B cell (primary cell): ENCODE measurements around the gene PTMS. TPM values are rescaled to one million over a fixed set of nuclear protein-coding genes. Genes with fewer than 3 reads are reported as not detected.

ENCODE experiments used
- ATAC-seq: fragments of 200-7000 bp; cut with Tn5 transposase; one replicate; pipeline ENCODE4 v1.10.0; 2021; ENCODE audit warnings: low read depth, mild to moderate bottlenecking, moderate number of reproducible peaks, moderate library complexity
- CTCF ChIA-PET: fragments of 350-600 bp; sonication (Branson Sonifier 250); formaldehyde crosslinking; loops from one replicate; lab custom pipeline; 2021; ENCODE audit warnings: antibody characterized with exemption, inconsistent platforms; lab: Charles Lee
- POLR2A ChIA-PET: fragments of 350-600 bp; sonication (Branson Sonifier 250); formaldehyde crosslinking; loops from one replicate; lab custom pipeline; 2021; ENCODE audit warnings: antibody characterized with exemption; lab: Charles Lee
- DNase-seq: peaks from one replicate; pipeline ENCODE4 v3.0.0; 2013
- H2AFZ ChIP-seq: 2 replicates; pipeline ENCODE4 v1.6.1; 2012; ENCODE audit warnings: mild to moderate bottlenecking, low read depth, low read length; ENCODE audit not compliant: insufficient read depth, poor library complexity, severe bottlenecking
- H3K27ac ChIP-seq, 2 donors: 1 replicate in 1 of 2; 2 replicates in 1 of 2; pipeline ENCODE4 v1.5.1; 2012 to 2013; ENCODE audit warnings: low read length in 2 of 2, mild to moderate bottlenecking in 2 of 2, moderate library complexity in 1 of 2
- H3K27me3 ChIP-seq, 4 experiments: fragments of 200-600 bp in 1 of 4; sonication (generic) in 1 of 4; replicated peaks in 1 of 4; 1 replicate in 2 of 4; 2 replicates in 2 of 4; pipeline versions ENCODE4 v1.6.1 to v1.7.0; 2013 to 2016; ENCODE audit warnings: low read length in 3 of 4, mild to moderate bottlenecking in 2 of 4, mixed read lengths in 1 of 4, moderate library complexity in 1 of 4; ENCODE audit not compliant: insufficient read depth in 4 of 4, control insufficient read depth in 3 of 4; ENCODE audit errors: control extremely low read depth in 1 of 4
- H3K36me3 ChIP-seq, 2 experiments: replicated peaks in 1 of 2; 1 replicate in 1 of 2; 2 replicates in 1 of 2; pipeline versions ENCODE4 v1.6.1 to v1.7.1; 2013; ENCODE audit warnings: low read length in 1 of 2; ENCODE audit not compliant: insufficient read depth in 2 of 2, control insufficient read depth in 1 of 2; ENCODE audit errors: control extremely low read depth in 1 of 2, extremely low read depth in 1 of 2
- H3K4me1 ChIP-seq, 2 donors: fragments of 200-600 bp in 1 of 2; sonication (generic) in 1 of 2; 1 replicate in 1 of 2; 2 replicates in 1 of 2; pipeline versions ENCODE4 v1.5.1 to v1.6.1; 2013 to 2017; ENCODE audit warnings: low read length in 2 of 2; ENCODE audit not compliant: control insufficient read depth in 2 of 2, insufficient read depth in 2 of 2
- H3K4me2 ChIP-seq: replicated peaks from 2 replicates; pipeline ENCODE3; 2012; ENCODE audit warnings: mild to moderate bottlenecking, low read depth, low read length; ENCODE audit not compliant: poor library complexity, severe bottlenecking
- H3K4me3 ChIP-seq, 5 experiments: fragments of 200-600 bp in 1 of 5; sonication (generic) in 1 of 5; 1 replicate in 3 of 5; 2 replicates in 2 of 5; pipeline versions ENCODE4 v1.5.1 to v1.7.0; 2011 to 2016; ENCODE audit warnings: low read length in 4 of 5, mild to moderate bottlenecking in 4 of 5, low read depth in 2 of 5, control low read depth in 1 of 5, moderate library complexity in 1 of 5; ENCODE audit not compliant: insufficient read depth in 1 of 5; ENCODE audit errors: control extremely low read depth in 1 of 5, extremely low read depth in 1 of 5
- H3K79me2 ChIP-seq: fragments of 200-600 bp; sonication (generic); one replicate; pipeline ENCODE4 v1.6.0; 2016; ENCODE audit warnings: low read length; ENCODE audit not compliant: control insufficient read depth, insufficient read depth
- H3K9ac ChIP-seq: fragments of 200-600 bp; sonication (generic); 2 replicates; pipeline ENCODE4 v1.6.1; 2017; ENCODE audit warnings: mild to moderate bottlenecking, low read length, moderate library complexity
- H3K9me3 ChIP-seq, 3 donors: one replicate each; pipeline versions ENCODE4 v1.6.1 to v1.7.1; 2013; ENCODE audit warnings: low read length in 2 of 3; ENCODE audit not compliant: control insufficient read depth in 2 of 3, insufficient read depth in 1 of 3; ENCODE audit errors: control extremely low read depth in 1 of 3
- H4K20me1 ChIP-seq: 2 replicates; pipeline ENCODE4 v1.6.0; 2012; ENCODE audit warnings: mild to moderate bottlenecking, low read length; ENCODE audit not compliant: insufficient read depth, control insufficient read depth, poor library complexity, severe bottlenecking
- H3K27ac Mint-ChIP-seq: one replicate; pipeline ENCODE4 v1.8.0; 2021; ENCODE audit warnings: mixed read lengths
- H3K27me3 Mint-ChIP-seq: one replicate; pipeline ENCODE4 v1.8.0; 2021; ENCODE audit warnings: mixed read lengths
- H3K4me1 Mint-ChIP-seq: one replicate; pipeline ENCODE4 v1.8.0; 2021; ENCODE audit warnings: mixed read lengths
- H3K4me3 Mint-ChIP-seq: one replicate; pipeline ENCODE4 v1.8.0; 2021; ENCODE audit warnings: mixed read lengths
- H3K9me3 Mint-ChIP-seq: one replicate; pipeline ENCODE4 v1.8.0; 2022; ENCODE audit warnings: mixed read lengths; ENCODE audit not compliant: insufficient read depth
- CTCF ChIP-seq: fragments of 200-600 bp; IDR thresholded peaks from one replicate; pipeline ENCODE4 v1.8.0; 2022; ENCODE audit warnings: antibody characterized with exemption, mild to moderate bottlenecking
- EZH2 ChIP-seq: IDR thresholded peaks from 2 replicates; pipeline ENCODE4 v1.6.1; 2012; ENCODE audit warnings: borderline replicate concordance, low read depth, mild to moderate bottlenecking, moderate library complexity, low read length; ENCODE audit not compliant: insufficient read depth, poor library complexity, severe bottlenecking
- WGBS: methylation state at CpG from one replicate; pipeline ENCODE4 v1.1.5; 2013; ENCODE audit warnings: missing lambda C conversion rate; ENCODE audit not compliant: insufficient coverage; 5-methylcytosine and 5-hydroxymethylcytosine counted together
- intact Hi-C: fragments of 100-400 bp; cut with micrococcal nuclease; formaldehyde crosslinking; loops from one replicate; pipeline ENCODE4 v1.10.0; 2022
- polyA plus RNA-seq: library from polyadenylated mRNA; depleted of rRNA; stranded (reverse); fragments of >200 nt; gene quantifications from 2 replicates; pipeline ENCODE4 v1.2.3, GENCODE V29; 2012
- total RNA-seq, 2 donors: library from RNA; stranded (reverse); fragments of 120-200 nt in 1 of 2; gene quantifications; 1 replicate in 1 of 2; 2 replicates in 1 of 2; pipeline versions ENCODE4 v1.2.3 to v1.2.4, GENCODE V29; 2013 to 2022

Gene PTMS
- total and polyA plus RNA-seq, 2 donors (not counting 1 experiment from before 2014, with no cell fraction given): 1.0 to 2.1 TPM

- POLR2A ChIA-PET: interaction anchor here (0.9 to 2.4 kb wide), 14 partner anchors 14 to 259 kb away, joined by 3 to 30 read pairs (median 5); partner anchors contain the start of genes C12orf57, CDCA3, COPS7A and MRPL51
- TF ChIP-seq CTCF (no peak), EZH2 (no peak)
- ATAC-seq (no peak), DNase-seq (no peak)
- peaks cover 1 to 44% of the 10 kb centered on the region in 2 experiments for H3K36me3 ChIP-seq
- H3K27me3 ChIP-seq: no peaks in the 10 kb centered on the region
- H3K4me1 Mint-ChIP-seq: peaks cover 17% of the 10 kb centered on the region
- H3K27me3 Mint-ChIP-seq: peaks cover 3% of the 10 kb centered on the region
- peak overlapping the region; percentile 96 for H3K4me3 Mint-ChIP-seq
- peak overlapping the region; percentile 88 for H3K9ac ChIP-seq
- peak overlapping the region; percentile 93 to 96 for H3K27ac ChIP-seq
- H3K4me1 ChIP-seq: peaks cover 13 to 14% of the 10 kb centered on the region in 2 donors
- H4K20me1 ChIP-seq: no peaks in the 10 kb centered on the region
- H3K27ac Mint-ChIP-seq: peak overlapping the region; percentile 99
- WGBS: 13% methylated on average over 23 of the region's 24 CpGs
- intact Hi-C loops: loop anchor here (2.0 kb wide), 2 partner anchors 120 to 146 kb away; partner anchors contain the start of genes CHD4 and SPSB2
- peak overlapping the region; percentile 83 for H2AFZ ChIP-seq
- peak overlapping the region; percentile 94 for H3K4me2 ChIP-seq
- CTCF ChIA-PET: interaction anchor here (0.8 to 6.4 kb wide), 28 partner anchors 9 to 355 kb away, joined by 3 to 109 read pairs (median 7); partner anchors contain the start of genes CDCA3, COPS7A, LPAR5 and LPCAT3
- peak overlapping the region; percentile 75 to 93 (median 79) for H3K4me3 ChIP-seq
- no peaks in the 10 kb centered on the region for H3K9me3 ChIP-seq
- peaks cover 10% of the 10 kb centered on the region for H3K79me2 ChIP-seq
- no peaks in the 10 kb centered on the region for H3K9me3 Mint-ChIP-seq
These were observed 13.8 kb upstream of the PTMS start for GRCh38 chr12:6752167-6752920.
